ENCODE results near the gene BTBD9.

GRCh38 chr6:38434051-38434450 is 205.7 kb downstream of the BTBD9 start:
- TF ChIP-seq CTCF (IDR thresholded peaks at IDR 0.05; ENCODE audit: low read depth, low read length, poor library complexity, severe bottlenecking) (no peak), EZH2phosphoT487 (IDR thresholded peaks at IDR 0.05; ENCODE audit: borderline replicate concordance, low read length) (no peak)

Data from DOHH2 (cell line).